ENCODE data around the gene GAS7. TPM values are rescaled to one million over a fixed set of nuclear protein-coding genes. Genes with fewer than 3 reads are reported as not detected.

The GAS7 gene
- total RNA-seq, 1 donor from 2014 or later, result 39.8 TPM

DNA sequence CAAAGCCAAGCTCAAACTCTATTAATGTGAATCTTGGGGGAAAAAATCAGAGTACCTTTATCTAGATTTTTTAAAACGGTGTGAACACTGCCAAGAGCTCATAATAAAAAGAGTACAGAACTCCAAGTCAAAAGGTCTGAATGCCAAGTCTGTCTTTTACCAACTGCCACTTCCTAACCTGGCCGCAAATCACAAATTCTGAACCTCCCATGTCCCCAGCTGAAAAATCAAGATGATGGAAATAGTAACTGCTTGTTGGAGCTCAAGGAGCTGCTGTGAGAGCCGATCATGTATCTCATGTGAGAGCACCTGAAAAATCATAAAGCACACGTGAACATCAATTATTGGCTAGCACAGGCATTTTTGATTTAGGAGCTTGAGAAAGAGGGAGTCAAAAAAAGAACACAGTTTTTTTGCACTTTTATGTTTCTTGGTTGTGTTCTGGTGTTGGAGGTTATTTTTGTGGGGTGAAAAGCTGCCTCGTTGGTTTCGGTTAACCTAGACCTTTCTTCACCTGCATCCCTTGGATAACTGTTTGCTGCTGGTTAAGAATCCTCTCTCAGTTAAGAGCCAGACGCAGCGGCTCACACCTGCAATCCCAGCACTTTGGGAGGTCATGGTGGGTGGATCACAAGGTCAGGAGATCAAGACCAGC, 50.5 kb downstream of the GAS7 start:
- ChIA-PET CTCF (interaction anchor here (1.3 kb wide), 1 partner anchor 25 kb away, joined by 3 read pairs; no protein-coding TSS in a partner anchor), POLR2A (interaction anchor here (0.7 to 1.3 kb wide), 3 partner anchors 9 to 33 kb away, joined by 3 to 4 read pairs (median 3); no protein-coding TSS in a partner anchor)
- Mint-ChIP-seq H3K36me3 (ENCODE audit: low read depth) (no peaks in the 10 kb centered on the region), H3K4me3 (no peak overlapping the region), H3K9me3 (no peaks in the 10 kb centered on the region), H3K4me1 (peaks cover 57% of the 10 kb centered on the region), H3K27me3 (no peaks in the 10 kb centered on the region), H3K27ac (no peak overlapping the region)
- DNase-seq (no peak), ATAC-seq (ENCODE audit: low read depth) (no peak)
- intact Hi-C loops (cut with micrococcal nuclease), result no loop called here
- TF ChIP-seq, protein P1, sequence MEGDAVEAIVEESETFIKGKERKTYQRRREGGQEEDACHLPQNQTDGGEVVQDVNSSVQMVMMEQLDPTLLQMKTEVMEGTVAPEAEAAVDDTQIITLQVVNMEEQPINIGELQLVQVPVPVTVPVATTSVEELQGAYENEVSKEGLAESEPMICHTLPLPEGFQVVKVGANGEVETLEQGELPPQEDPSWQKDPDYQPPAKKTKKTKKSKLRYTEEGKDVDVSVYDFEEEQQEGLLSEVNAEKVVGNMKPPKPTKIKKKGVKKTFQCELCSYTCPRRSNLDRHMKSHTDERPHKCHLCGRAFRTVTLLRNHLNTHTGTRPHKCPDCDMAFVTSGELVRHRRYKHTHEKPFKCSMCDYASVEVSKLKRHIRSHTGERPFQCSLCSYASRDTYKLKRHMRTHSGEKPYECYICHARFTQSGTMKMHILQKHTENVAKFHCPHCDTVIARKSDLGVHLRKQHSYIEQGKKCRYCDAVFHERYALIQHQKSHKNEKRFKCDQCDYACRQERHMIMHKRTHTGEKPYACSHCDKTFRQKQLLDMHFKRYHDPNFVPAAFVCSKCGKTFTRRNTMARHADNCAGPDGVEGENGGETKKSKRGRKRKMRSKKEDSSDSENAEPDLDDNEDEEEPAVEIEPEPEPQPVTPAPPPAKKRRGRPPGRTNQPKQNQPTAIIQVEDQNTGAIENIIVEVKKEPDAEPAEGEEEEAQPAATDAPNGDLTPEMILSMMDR (IDR thresholded peaks at IDR 0.05), result no peak

DNA sequence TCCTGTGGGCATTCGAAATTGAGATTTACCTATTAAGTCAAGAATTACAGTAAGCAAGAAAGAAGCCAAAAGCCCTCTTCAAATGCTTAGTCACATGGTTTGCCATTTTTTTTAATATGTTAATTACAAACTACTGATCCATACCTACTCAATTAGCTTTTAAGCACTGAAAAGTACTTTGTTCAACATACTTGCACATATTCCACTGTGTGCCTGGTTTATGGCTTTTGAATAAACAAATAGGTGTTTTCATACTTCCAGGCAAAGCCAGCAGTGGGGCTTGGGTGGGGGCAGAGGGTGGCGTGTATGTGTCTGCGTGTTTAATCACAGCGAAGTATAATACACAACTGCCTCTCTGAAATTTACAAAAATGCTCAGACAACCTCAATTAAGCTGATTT, 51.4 kb downstream of the GAS7 start:
- intact Hi-C loops (cut with micrococcal nuclease), result no loop called here
- Mint-ChIP-seq H3K27me3 (no peaks in the 10 kb centered on the region), H3K9me3 (no peaks in the 10 kb centered on the region), H3K36me3 (ENCODE audit: low read depth) (no peaks in the 10 kb centered on the region), H3K4me3 (no peak overlapping the region), H3K4me1 (peaks cover 50% of the 10 kb centered on the region), H3K27ac (no peak overlapping the region)
- POLR2A ChIA-PET, result interaction anchor here (1.3 kb wide), 2 partner anchors 10 to 27 kb away, joined by 3 read pairs; no protein-coding TSS in a partner anchor
- TF ChIP-seq, protein P1 (IDR thresholded peaks at IDR 0.05), result no peak
- CTCF ChIA-PET, result interaction anchor here (1.3 kb wide), 1 partner anchor 25 kb away, joined by 3 read pairs; no protein-coding TSS in a partner anchor
- ATAC-seq (ENCODE audit: low read depth), result no peak
- DNase-seq, result no peak

DNA sequence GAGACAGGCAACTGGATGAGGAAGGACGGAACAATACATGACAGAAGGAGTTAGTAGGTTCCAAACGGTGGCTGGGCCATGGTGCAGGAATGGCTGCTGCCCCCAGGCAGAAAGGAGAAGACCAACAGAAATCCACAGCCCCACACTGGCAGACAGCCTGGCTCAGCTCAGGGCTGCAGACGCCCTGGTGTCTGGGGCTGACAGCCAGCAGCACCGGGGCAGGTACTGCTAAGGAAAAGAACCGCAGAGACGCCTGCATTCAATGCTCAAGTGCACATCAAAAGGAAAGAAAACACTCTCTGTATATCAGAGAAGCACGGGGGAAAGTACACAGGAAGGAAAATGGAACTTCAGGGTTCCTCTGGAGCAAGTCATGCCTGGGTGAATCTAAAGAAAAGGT, 53.4 kb downstream of the GAS7 start:
- POLR2A ChIA-PET, result no interaction called here
- Mint-ChIP-seq H3K36me3 (ENCODE audit: low read depth) (no peaks in the 10 kb centered on the region), H3K27ac (peak overlapping the region; percentile 5), H3K4me1 (peaks cover 31% of the 10 kb centered on the region), H3K9me3 (no peaks in the 10 kb centered on the region), H3K27me3 (no peaks in the 10 kb centered on the region), H3K4me3 (no peak overlapping the region)
- ATAC-seq (ENCODE audit: low read depth) (no peak), DNase-seq (no peak)
- TF ChIP-seq, protein P1 (IDR thresholded peaks at IDR 0.05), result no peak
- intact Hi-C loops (cut with micrococcal nuclease), result no loop called here
- CTCF ChIA-PET, result no interaction called here

DNA sequence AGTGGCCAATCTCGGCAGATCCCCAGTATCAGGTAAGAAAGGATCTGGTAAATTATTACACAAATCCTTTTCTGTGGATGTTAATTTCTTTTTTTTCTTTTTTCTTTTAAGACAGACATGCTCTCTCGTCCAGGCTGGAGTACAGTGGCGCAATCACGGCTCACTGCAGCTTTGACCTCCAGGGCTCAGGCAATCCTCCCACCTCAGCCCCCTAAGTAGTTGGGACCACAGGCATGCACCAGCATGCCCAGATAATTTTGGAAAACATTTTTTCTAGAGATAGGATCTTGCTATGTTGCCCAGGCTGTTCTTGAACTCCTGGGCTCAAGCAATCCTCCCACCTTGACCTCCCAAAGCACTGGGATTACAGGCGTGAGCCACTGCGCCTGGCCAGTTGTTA, 54.0 kb downstream of the GAS7 start:
- no peak overlapping the region for H3K27ac Mint-ChIP-seq
- CTCF ChIA-PET, result no interaction called here

DNA sequence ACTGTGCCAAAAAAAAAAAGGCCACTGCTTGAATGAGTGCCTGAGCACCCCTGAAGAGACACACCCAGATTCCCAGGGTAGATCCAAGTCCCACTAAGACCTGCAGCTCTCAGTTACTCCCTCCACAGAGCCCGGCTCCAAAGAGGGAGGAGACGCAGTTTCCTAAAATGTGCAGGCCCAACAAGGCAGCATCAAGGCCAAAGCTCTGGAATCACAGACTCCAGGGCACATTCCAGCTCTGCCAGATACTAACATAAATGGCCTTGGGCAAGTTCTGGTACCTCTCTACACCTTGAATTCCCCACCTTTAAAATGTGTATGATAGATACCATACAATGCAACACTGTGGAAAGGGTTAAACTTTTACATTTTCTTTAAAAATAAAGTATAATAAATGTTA, 57.0 kb downstream of the GAS7 start:
- no peaks in the 10 kb centered on the region for H3K27me3 Mint-ChIP-seq
- H3K36me3 Mint-ChIP-seq (ENCODE audit: low read depth), result no peaks in the 10 kb centered on the region
- intact Hi-C loops (cut with micrococcal nuclease), result no loop called here
- H3K4me1 Mint-ChIP-seq, result peaks cover 11% of the 10 kb centered on the region
- ChIA-PET CTCF (no interaction called here), POLR2A (no interaction called here)
- no peak for ATAC-seq (ENCODE audit: low read depth)
- no peak overlapping the region for H3K27ac Mint-ChIP-seq
- H3K9me3 Mint-ChIP-seq, result no peaks in the 10 kb centered on the region
- no peak overlapping the region for H3K4me3 Mint-ChIP-seq
- TF ChIP-seq, protein P1 (IDR thresholded peaks at IDR 0.05), result no peak
- DNase-seq, result no peak

More for the DNA sequence above, 54.0 kb downstream of the GAS7 start:
- DNase-seq (no peak), ATAC-seq (ENCODE audit: low read depth) (no peak)
- TF ChIP-seq, protein P1 (IDR thresholded peaks at IDR 0.05), result no peak
- Mint-ChIP-seq H3K4me3 (no peak overlapping the region), H3K36me3 (ENCODE audit: low read depth) (no peaks in the 10 kb centered on the region), H3K27me3 (no peaks in the 10 kb centered on the region), H3K4me1 (peaks cover 25% of the 10 kb centered on the region), H3K9me3 (no peaks in the 10 kb centered on the region)
- POLR2A ChIA-PET, result no interaction called here
- intact Hi-C loops (cut with micrococcal nuclease), result no loop called here
